HCT116 (cell line): Measurements from ENCODE around the gene TICRR. TPM values are rescaled to one million over a fixed set of nuclear protein-coding genes. Genes with fewer than 3 reads are reported as not detected.

Experiments used
- ATAC-seq: fragments of 200-7000 bp; cut with Tn5 transposase; 2 replicates; pipeline ENCODE4 v1.9.1; 2020; ENCODE audit warnings: mild to moderate bottlenecking, moderate library complexity
- BruUV-seq: library from RNA; stranded (reverse); fragments of 400-500 nt; replicated peaks from 2 replicates; lab custom pipeline; 2021; lab: Mats Ljungman, UMichigan
- CTCF ChIA-PET: fragments of 300-600 bp; sonication (Branson Sonifier 250); formaldehyde crosslinking; loops from one replicate; lab custom pipeline; 2021; ENCODE audit warnings: antibody characterized with exemption; lab: Charles Lee
- POLR2A ChIA-PET: fragments of 300-600, 350-600 bp; sonication (Branson Sonifier 250); formaldehyde crosslinking; loops from one replicate; lab custom pipeline; 2021; ENCODE audit warnings: antibody characterized with exemption; lab: Charles Lee
- RAD21 ChIA-PET, 2 experiments: fragments of 300-600 bp; sonication (Branson Sonifier 250); formaldehyde crosslinking; loops; one replicate each; lab custom pipeline; 2023; ENCODE audit warnings: low total read pairs in 2 of 2; ENCODE audit not compliant: uncharacterized antibody in 2 of 2, unreplicated experiment in 2 of 2, low non-redundant PET in 1 of 2; lab: Charles Lee
- DNase-seq: peaks from one replicate; pipeline ENCODE4 v3.0.0-alpha.2; 2010; ENCODE audit warnings: low read depth, low spot score
- H2AFZ ChIP-seq: fragments of 200-600 bp; shearing (Covaris generic), sonication (generic); 2 replicates; pipeline ENCODE4 v1.6.1; 2017; ENCODE audit warnings: low read depth, mixed run types, mixed read lengths, antibody characterized with exemption, low read length; ENCODE audit not compliant: poor library complexity, severe bottlenecking
- H3K27ac ChIP-seq: 2 replicates; pipeline ENCODE4 v1.5.1; 2012; ENCODE audit warnings: low read depth, low read length
- H3K27me3 ChIP-seq: fragments of 200-600 bp; sonication (generic); 2 replicates; pipeline ENCODE4 v1.6.1; 2016; ENCODE audit warnings: mixed run types, low read length, mixed read lengths; ENCODE audit not compliant: insufficient read depth
- H3K36me3 ChIP-seq, 2 experiments: fragments of 200-500 bp in 1 of 2; fragments of 200-600 bp in 1 of 2; sonication (Bioruptor generic) in 1 of 2; sonication (generic) in 1 of 2; 2 replicates each; pipeline versions ENCODE4 v1.5.1 to v1.6.1; 2014 to 2016; ENCODE audit warnings: low read length in 2 of 2, inconsistent platforms in 1 of 2, mixed read lengths in 1 of 2, mixed run types in 1 of 2; ENCODE audit not compliant: insufficient read depth in 2 of 2, control insufficient read depth in 1 of 2
- H3K4me1 ChIP-seq, 2 experiments: fragments of 200-600 bp in 1 of 2; sonication (generic) in 1 of 2; 2 replicates each; pipeline versions ENCODE4 v1.5.1 to v1.6.1; 2012 to 2017; ENCODE audit warnings: low read length in 2 of 2, inconsistent platforms in 1 of 2, mild to moderate bottlenecking in 1 of 2, mixed read lengths in 1 of 2, mixed run types in 1 of 2, moderate library complexity in 1 of 2; ENCODE audit not compliant: insufficient read depth in 2 of 2, control insufficient read depth in 1 of 2
- H3K4me2 ChIP-seq: fragments of 200-600 bp; sonication (generic); 2 replicates; pipeline ENCODE4 v1.6.1; 2017; ENCODE audit warnings: mixed run types, low read length, mixed read lengths
- H3K4me3 ChIP-seq, 2 experiments: fragments of 200-600 bp in 1 of 2; sonication (generic) in 1 of 2; replicated peaks in 1 of 2; 2 replicates each; pipeline ENCODE4 v1.5.1; 2011 to 2016; ENCODE audit warnings: low read length in 2 of 2, control low read depth in 1 of 2, low read depth in 1 of 2, mild to moderate bottlenecking in 1 of 2, mixed read lengths in 1 of 2, mixed run types in 1 of 2
- H3K79me2 ChIP-seq: fragments of 200-600 bp; sonication (generic); 2 replicates; pipeline ENCODE4 v1.6.1; 2017; ENCODE audit warnings: mild to moderate bottlenecking, mixed run types, low read length, moderate library complexity, mixed read lengths; ENCODE audit not compliant: insufficient read depth
- H3K9ac ChIP-seq: fragments of 200-600 bp; sonication (generic); 2 replicates; pipeline ENCODE4 v1.6.1; 2016; ENCODE audit warnings: low read length, mixed read lengths
- H3K9me2 ChIP-seq: fragments of 200-600 bp; sonication (generic), shearing (Covaris generic); 2 replicates; pipeline ENCODE4 v1.6.1; 2017; ENCODE audit warnings: mixed run types, mild to moderate bottlenecking, moderate library complexity; ENCODE audit not compliant: insufficient read depth
- H3K9me3 ChIP-seq, 2 experiments: fragments of 200-500 bp in 1 of 2; fragments of 200-600 bp in 1 of 2; sonication (Bioruptor generic) in 1 of 2; sonication (generic) in 1 of 2; 2 replicates each; pipeline ENCODE4 v1.6.1; 2014 to 2017; ENCODE audit warnings: low read length in 2 of 2, mixed read lengths in 2 of 2, inconsistent platforms in 1 of 2, low read depth in 1 of 2, mild to moderate bottlenecking in 1 of 2, mixed run types in 1 of 2, moderate library complexity in 1 of 2; ENCODE audit not compliant: control insufficient read depth in 1 of 2, insufficient read depth in 1 of 2
- H4K20me1 ChIP-seq: fragments of 200-600 bp; sonication (generic), shearing (Covaris generic); 2 replicates; pipeline ENCODE4 v1.6.1; 2017; ENCODE audit warnings: mixed run types, mild to moderate bottlenecking, moderate library complexity; ENCODE audit not compliant: insufficient read depth
- CEBPB ChIP-seq: IDR thresholded peaks from 2 replicates; pipeline ENCODE4 v1.6.1; 2012; ENCODE audit warnings: low read depth
- EZH2phosphoT487 ChIP-seq: fragments of 200-600 bp; IDR thresholded peaks from 2 replicates; pipeline ENCODE4 v1.6.1; 2018; ENCODE audit warnings: antibody characterized with exemption, borderline replicate concordance
- FOSL1 ChIP-seq: IDR thresholded peaks from 2 replicates; pipeline ENCODE4 v1.6.1; 2012; ENCODE audit warnings: low read depth
- POLR2A ChIP-seq: IDR thresholded peaks from 2 replicates; pipeline ENCODE4 v1.7.0; 2011; ENCODE audit warnings: borderline replicate concordance; ENCODE audit not compliant: insufficient read depth, insufficient read length; ENCODE audit errors: extremely low read depth
- POLR2AphosphoS5 ChIP-seq: IDR thresholded peaks from 2 replicates; pipeline ENCODE4 v1.6.1; 2011; ENCODE audit warnings: mild to moderate bottlenecking, low read depth, low read length, moderate library complexity
- SIN3A ChIP-seq: IDR thresholded peaks from 2 replicates; pipeline ENCODE4 v1.6.1; 2012; ENCODE audit warnings: low read depth
- SP1 ChIP-seq: IDR thresholded peaks from 2 replicates; pipeline ENCODE4 v1.6.1; 2012; ENCODE audit warnings: low read depth
- TCF7L2 ChIP-seq: IDR thresholded peaks from 2 replicates; pipeline ENCODE4 v1.7.0; 2011; ENCODE audit warnings: borderline replicate concordance, inconsistent platforms; ENCODE audit not compliant: insufficient read depth, insufficient read length; ENCODE audit errors: extremely low read depth
- YY1 ChIP-seq: IDR thresholded peaks from 2 replicates; pipeline ENCODE4 v1.6.1; 2011; ENCODE audit warnings: low read length, low read depth, moderate library complexity, mild to moderate bottlenecking; ENCODE audit not compliant: insufficient replicate concordance; ENCODE audit errors: extremely low read depth
- ZFX ChIP-seq: fragments of 450-650 bp; IDR thresholded peaks from 2 replicates; pipeline ENCODE4 v1.6.1; 2017
- ZNF274 ChIP-seq: fragments of 200-500 bp; sonication (Bioruptor generic); IDR thresholded peaks from 2 replicates; pipeline ENCODE4 v1.6.1; 2014; ENCODE audit warnings: mild to moderate bottlenecking, low read depth, low read length, inconsistent platforms
- intact Hi-C: fragments of 100-400 bp; cut with micrococcal nuclease; formaldehyde crosslinking; loops from 2 replicates; pipeline ENCODE4 v1.10.0; 2022
- total RNA-seq: library from RNA; stranded (reverse); gene quantifications from one replicate; pipeline ENCODE4 v1.2.1, GENCODE V29; 2021; ENCODE audit not compliant: unreplicated experiment

The TICRR gene
- total RNA-seq, 1 experiment from 2014 or later, result 24.8 TPM

GRCh38 chr15:89627256-89627970 is 52.1 kb downstream of the TICRR start:
- Histone ChIP-seq H3K9me3 (no peaks in the 10 kb centered on the region), H3K9ac (no peak overlapping the region), H3K79me2 (no peaks in the 10 kb centered on the region; the same call in 1 of the 2 replicates), H3K4me1 (no peaks in the 10 kb centered on the region), H3K9me2 (no peaks in the 10 kb centered on the region), H3K36me3 (peaks cover 60 to 80% of the 10 kb centered on the region in 2 experiments), H3K27me3 (no peaks in the 10 kb centered on the region), H3K4me3 (no peak overlapping the region), H2AFZ (no peak overlapping the region), H3K27ac (no peak overlapping the region), H4K20me1 (no peaks in the 10 kb centered on the region), H3K4me2 (no peak overlapping the region)
- ATAC-seq (no peak), DNase-seq (no peak)
- intact Hi-C loops, result no loop called here
- ChIA-PET POLR2A (no interaction called here), CTCF (no interaction called here), RAD21 (no interaction called here)
- TF ChIP-seq SP1 (no peak), SIN3A (no peak)
- no TSS peak for BruUV-seq

GRCh38 chr15:89628301-89628700 is 53.0 kb downstream of the TICRR start:
- Histone ChIP-seq H3K9ac (no peak overlapping the region), H4K20me1 (no peaks in the 10 kb centered on the region), H3K27ac (no peak overlapping the region), H3K4me1 (no peaks in the 10 kb centered on the region), H3K4me3 (no peak overlapping the region), H2AFZ (no peak overlapping the region), H3K9me2 (no peaks in the 10 kb centered on the region), H3K79me2 (no peaks in the 10 kb centered on the region; the same call in 1 of the 2 replicates), H3K27me3 (no peaks in the 10 kb centered on the region), H3K9me3 (no peaks in the 10 kb centered on the region), H3K4me2 (no peak overlapping the region), H3K36me3 (peaks cover 53 to 71% of the 10 kb centered on the region in 2 experiments)
- TF ChIP-seq YY1 (no peak), ZFX (no peak), ZNF274 (no peak), FOSL1 (no peak), CEBPB (no peak), POLR2A (no peak), SP1 (no peak), TCF7L2 (no peak), EZH2phosphoT487 (no peak), POLR2AphosphoS5 (no peak)
- ChIA-PET RAD21 (no interaction called here), POLR2A (no interaction called here), CTCF (no interaction called here)
- ATAC-seq (no peak), DNase-seq (no peak)
- intact Hi-C loops, result no loop called here
- no TSS peak for BruUV-seq
